ENCODE data around the gene CYB5B. TPM values are rescaled to one million over a fixed set of nuclear protein-coding genes. Genes with fewer than 3 reads are reported as not detected.
A peak's percentile ranks its signal among the peaks of the same experiment; 100 is the strongest.
"Not testable (repeated sequence)": the region's sequence is repeated elsewhere in the genome, so short reads cannot be mapped to it uniquely, and the experiment has no call there.

The CYB5B gene
- total RNA-seq, 1 donor from 2014 or later = 59.8 TPM

GRCh38 chr16:69436896-69437295 lies 12.5 kb downstream of the CYB5B start:
- ATAC-seq (no peak), DNase-seq (no peak)
- intact Hi-C loops (cut with micrococcal nuclease) = no loop called here

- intact Hi-C loops (cut with micrococcal nuclease) = no loop called here
- no peak for ATAC-seq
- no peak for DNase-seq
These were observed 14.0 kb downstream of the CYB5B start for GRCh38 chr16:69438465-69438864.

- intact Hi-C loops (cut with micrococcal nuclease) = no loop called here
- ATAC-seq = no peak
These were observed 15.8 kb downstream of the CYB5B start for GRCh38 chr16:69440250-69440649.

GRCh38 chr16:69441030-69441429 lies 16.6 kb downstream of the CYB5B start:
- ATAC-seq; DNase-seq; intact Hi-C loops (cut with micrococcal nuclease): not testable (repeated sequence)

More at GRCh38 chr16:69440250-69440649, 15.8 kb downstream of the CYB5B start:
- DNase-seq = no peak

GRCh38 chr16:69443927-69444631 lies 19.7 kb downstream of the CYB5B start:
- ATAC-seq (peak; percentile 82), DNase-seq (peak; percentile 54)
- intact Hi-C loops (cut with micrococcal nuclease) = no loop called here

- intact Hi-C loops (cut with micrococcal nuclease) = no loop called here
- ATAC-seq (peak; percentile 55), DNase-seq (no peak)
These were observed 20.6 kb downstream of the CYB5B start for GRCh38 chr16:69444873-69445517.

- DNase-seq = no peak
- peak; percentile 18 for ATAC-seq
- intact Hi-C loops (cut with micrococcal nuclease) = no loop called here
These were observed 24.2 kb downstream of the CYB5B start for GRCh38 chr16:69448470-69449193.

- DNase-seq (no peak), ATAC-seq (no peak)
- intact Hi-C loops (cut with micrococcal nuclease) = no loop called here
These were observed 26.7 kb downstream of the CYB5B start for GRCh38 chr16:69451166-69451565.

GRCh38 chr16:69453936-69454335 lies 29.5 kb downstream of the CYB5B start:
- ATAC-seq (no peak), DNase-seq (no peak)
- intact Hi-C loops (cut with micrococcal nuclease) = no loop called here

GRCh38 chr16:69463876-69464275 lies 39.5 kb downstream of the CYB5B start:
- intact Hi-C loops (cut with micrococcal nuclease) = no loop called here
- ATAC-seq = no peak
- no peak for DNase-seq

- intact Hi-C loops (cut with micrococcal nuclease) = no loop called here
- no peak for ATAC-seq
- DNase-seq = no peak
These were observed 40.8 kb downstream of the CYB5B start for GRCh38 chr16:69465083-69465721.

- DNase-seq (no peak), ATAC-seq (no peak)
- intact Hi-C loops (cut with micrococcal nuclease) = no loop called here
These were observed 41.5 kb downstream of the CYB5B start for GRCh38 chr16:69465881-69466280.

GRCh38 chr16:69466547-69466946 lies 42.1 kb downstream of the CYB5B start:
- intact Hi-C loops (cut with micrococcal nuclease) = no loop called here
- no peak for ATAC-seq
- no peak for DNase-seq

GRCh38 chr16:69467080-69467479 lies 42.7 kb downstream of the CYB5B start:
- no peak for ATAC-seq
- DNase-seq = no peak
- intact Hi-C loops (cut with micrococcal nuclease) = no loop called here

- intact Hi-C loops (cut with micrococcal nuclease) = no loop called here
- DNase-seq (no peak), ATAC-seq (no peak)
These were observed 43.2 kb downstream of the CYB5B start for GRCh38 chr16:69467531-69468204.

- ATAC-seq = no peak
- DNase-seq = no peak
- intact Hi-C loops (cut with micrococcal nuclease) = no loop called here
These were observed 45.6 kb downstream of the CYB5B start for GRCh38 chr16:69469807-69470561.

- DNase-seq (no peak), ATAC-seq (no peak)
- intact Hi-C loops (cut with micrococcal nuclease) = no loop called here
These were observed 46.7 kb downstream of the CYB5B start for GRCh38 chr16:69471121-69471520.

- ATAC-seq (no peak), DNase-seq (no peak)
- intact Hi-C loops (cut with micrococcal nuclease) = no loop called here
These were observed 50.0 kb downstream of the CYB5B start for GRCh38 chr16:69474408-69474807.
